Left lobe of liver (tissue), 2 donors: ENCODE results near the gene TTC39A. TPM values are rescaled to one million over a fixed set of nuclear protein-coding genes. Genes with fewer than 3 reads are reported as not detected.

Experiments
- ATAC-seq: fragments of 200-7000 bp; cut with Tn5 transposase; one replicate; pipeline ENCODE4 v1.9.1; 2020; ENCODE audit warnings: mild to moderate bottlenecking, moderate library complexity
- DNase-seq: peaks from one replicate; pipeline ENCODE4 v3.0.0-alpha.2; 2020; ENCODE audit warnings: low spot score
- total RNA-seq: library from RNA; stranded (reverse); gene quantifications from one replicate; pipeline ENCODE4 v1.2.1, GENCODE V29; 2021
- donor health status: DM: no; HTN: no; CAD: no; lungs with moderate emphysema.
- donor health status: DM: no; HTN: yes; CAD: no.

Gene TTC39A
- total RNA-seq, 1 donor from 2014 or later = 2.7 TPM

- no peak for DNase-seq
- no peak for ATAC-seq
Observed at GRCh38 chr1:51299185-51299885, 31.0 kb downstream of the TTC39A start.

GRCh38 chr1:51298322-51298705, 32.0 kb downstream of the TTC39A start:
- DNase-seq = no peak
- ATAC-seq = no peak

GRCh38 chr1:51297401-51298321, 32.7 kb downstream of the TTC39A start:
- DNase-seq (peak; percentile 47), ATAC-seq (peak; percentile 28)

- DNase-seq (peak; percentile 84), ATAC-seq (peak; percentile 94)
Observed at GRCh38 chr1:51296383-51297357, 33.7 kb downstream of the TTC39A start.

GRCh38 chr1:51295926-51296325, 34.4 kb downstream of the TTC39A start:
- no peak for DNase-seq
- no peak for ATAC-seq

- ATAC-seq = no peak
Observed at GRCh38 chr1:51294566-51295184, 35.7 kb downstream of the TTC39A start.

GRCh38 chr1:51293898-51294515, 36.4 kb downstream of the TTC39A start:
- ATAC-seq = no peak
- peak; percentile 26 for DNase-seq

More at GRCh38 chr1:51294566-51295184, 35.7 kb downstream of the TTC39A start:
- peak; percentile 33 for DNase-seq

- DNase-seq (no peak), ATAC-seq (no peak)
Observed at GRCh38 chr1:51290489-51290847, 39.9 kb downstream of the TTC39A start.

- DNase-seq = peak; percentile 37
- no peak for ATAC-seq
Observed at GRCh38 chr1:51289676-51290488, 40.5 kb downstream of the TTC39A start.

- ATAC-seq (peak; percentile 93), DNase-seq (peak; percentile 81)
Observed at GRCh38 chr1:51288578-51288977, 41.8 kb downstream of the TTC39A start.

GRCh38 chr1:51287966-51288365, 42.4 kb downstream of the TTC39A start:
- ATAC-seq = peak; percentile 54
- no peak for DNase-seq

- no peak for DNase-seq
- no peak for ATAC-seq
Observed at GRCh38 chr1:51285055-51285454, 45.3 kb downstream of the TTC39A start.

- ATAC-seq (peak; percentile 40), DNase-seq (peak; percentile 71)
Observed at GRCh38 chr1:51284487-51284954, 45.8 kb downstream of the TTC39A start.

- DNase-seq (no peak), ATAC-seq (no peak)
Observed at GRCh38 chr1:51283979-51284378, 46.4 kb downstream of the TTC39A start.

GRCh38 chr1:51282605-51283004, 47.8 kb downstream of the TTC39A start:
- ATAC-seq (no peak), DNase-seq (no peak)

- ATAC-seq = no peak
- no peak for DNase-seq
Observed at GRCh38 chr1:51281807-51282206, 48.6 kb downstream of the TTC39A start.

- ATAC-seq = peak; percentile 89
- peak; percentile 78 for DNase-seq
Observed at GRCh38 chr1:51280321-51280978, 49.9 kb downstream of the TTC39A start.

- ATAC-seq (no peak), DNase-seq (no peak)
Observed at GRCh38 chr1:51276286-51276685, 54.1 kb downstream of the TTC39A start.
